GM19463 (cell line): ENCODE results near the gene SLC22A23.

Experiments used
- ATAC-seq: cut with Tn5 transposase; IDR thresholded peaks from one replicate; pipeline ENCODE4 v1.9.1; 2021; ENCODE audit warnings: mild to moderate bottlenecking, moderate library complexity; ENCODE audit not compliant: unreplicated experiment

SLC22A23 gene

GRCh38 chr6:3306848-3307247 lies 150.0 kb downstream of the SLC22A23 start:
- no peak for ATAC-seq

- no peak for ATAC-seq
Observed at GRCh38 chr6:3305831-3306230, 151.0 kb downstream of the SLC22A23 start.

- no peak for ATAC-seq
Observed at GRCh38 chr6:3305216-3305565, 151.7 kb downstream of the SLC22A23 start.

- no peak for ATAC-seq
Observed at GRCh38 chr6:3304500-3305215, 152.2 kb downstream of the SLC22A23 start.

GRCh38 chr6:3303795-3304411 lies 152.9 kb downstream of the SLC22A23 start:
- no peak for ATAC-seq

- ATAC-seq = no peak
Observed at GRCh38 chr6:3301506-3301905, 155.3 kb downstream of the SLC22A23 start.

GRCh38 chr6:3299221-3299620 lies 157.6 kb downstream of the SLC22A23 start:
- ATAC-seq = no peak

- no peak for ATAC-seq
Observed at GRCh38 chr6:3297909-3298308, 158.9 kb downstream of the SLC22A23 start.

GRCh38 chr6:3297006-3297405 lies 159.8 kb downstream of the SLC22A23 start:
- ATAC-seq = no peak

- no peak for ATAC-seq
Observed at GRCh38 chr6:3296537-3296936, 160.3 kb downstream of the SLC22A23 start.

GRCh38 chr6:3296078-3296477 lies 160.8 kb downstream of the SLC22A23 start:
- no peak for ATAC-seq

GRCh38 chr6:3294921-3295871 lies 161.7 kb downstream of the SLC22A23 start:
- no peak for ATAC-seq

GRCh38 chr6:3294396-3294795 lies 162.5 kb downstream of the SLC22A23 start:
- ATAC-seq = no peak

GRCh38 chr6:3293271-3294155 lies 163.3 kb downstream of the SLC22A23 start:
- no peak for ATAC-seq

- ATAC-seq = no peak
Observed at GRCh38 chr6:3292431-3293197, 164.2 kb downstream of the SLC22A23 start.

GRCh38 chr6:3291987-3292386 lies 164.9 kb downstream of the SLC22A23 start:
- ATAC-seq = no peak

GRCh38 chr6:3291346-3291745 lies 165.5 kb downstream of the SLC22A23 start:
- ATAC-seq = no peak

- no peak for ATAC-seq
Observed at GRCh38 chr6:3290931-3291211, 166.0 kb downstream of the SLC22A23 start.

- ATAC-seq = no peak
Observed at GRCh38 chr6:3290149-3290930, 166.5 kb downstream of the SLC22A23 start.
